Type B pancreatic cell (in vitro differentiated cells): ENCODE measurements around the gene MOB2. TPM values are rescaled to one million over a fixed set of nuclear protein-coding genes. Genes with fewer than 3 reads are reported as not detected.

Source experiments
- DNase-seq: peaks from one replicate; pipeline ENCODE4 v3.0.0; 2021; ENCODE audit warnings: mixed read lengths; ENCODE audit not compliant: unreplicated experiment; ENCODE audit errors: extremely low spot score
- H3K27ac Mint-ChIP-seq: 2 replicates; pipeline ENCODE4 v1.8.0; 2021; ENCODE audit warnings: mild to moderate bottlenecking, mixed read lengths
- H3K27me3 Mint-ChIP-seq: 2 replicates; pipeline ENCODE4 v1.8.0; 2021; ENCODE audit warnings: mixed read lengths
- H3K36me3 Mint-ChIP-seq: 2 replicates; pipeline ENCODE4 v1.8.0; 2021; ENCODE audit warnings: mixed read lengths
- H3K4me1 Mint-ChIP-seq: one replicate; pipeline ENCODE4 v1.8.0; 2021; ENCODE audit warnings: mixed read lengths; ENCODE audit not compliant: unreplicated experiment
- H3K4me3 Mint-ChIP-seq: 2 replicates; pipeline ENCODE4 v1.8.0; 2021; ENCODE audit warnings: mild to moderate bottlenecking, mixed read lengths
- H3K9me3 Mint-ChIP-seq: 2 replicates; pipeline ENCODE4 v1.8.0; 2021; ENCODE audit warnings: mixed read lengths
- CTCF ChIP-seq: fragments of 200-600 bp; sonication (generic); conservative IDR thresholded peaks from 2 replicates; pipeline ENCODE4 v1.5.0; 2021; ENCODE audit warnings: antibody characterized with exemption, mild to moderate bottlenecking
- total RNA-seq: library from RNA; stranded (reverse); gene quantifications from 2 replicates; pipeline ENCODE4 v1.2.1, GENCODE V29; 2021; ENCODE audit warnings: low replicate concordance

Gene MOB2
- total RNA-seq, 1 donor from 2014 or later = 39.6 TPM

GRCh38 chr11:1443737-1444136, 42.8 kb downstream of the MOB2 start:
- no peaks in the 10 kb centered on the region for H3K27me3 Mint-ChIP-seq
- no peaks in the 10 kb centered on the region for H3K36me3 Mint-ChIP-seq
- H3K9me3 Mint-ChIP-seq = no peaks in the 10 kb centered on the region
- TF ChIP-seq CTCF = no peak
- H3K27ac Mint-ChIP-seq = no peak overlapping the region
- DNase-seq = no peak
- no peak overlapping the region for H3K4me3 Mint-ChIP-seq
- no peaks in the 10 kb centered on the region for H3K4me1 Mint-ChIP-seq

GRCh38 chr11:1442807-1443366, 43.7 kb downstream of the MOB2 start:
- DNase-seq = no peak
- no peaks in the 10 kb centered on the region for H3K27me3 Mint-ChIP-seq
- no peak overlapping the region for H3K4me3 Mint-ChIP-seq
- no peak overlapping the region for H3K27ac Mint-ChIP-seq
- no peaks in the 10 kb centered on the region for H3K9me3 Mint-ChIP-seq
- H3K4me1 Mint-ChIP-seq = no peaks in the 10 kb centered on the region
- H3K36me3 Mint-ChIP-seq = no peaks in the 10 kb centered on the region
- no peak for TF ChIP-seq CTCF

GRCh38 chr11:1442163-1442562, 44.4 kb downstream of the MOB2 start:
- Mint-ChIP-seq H3K9me3 (no peaks in the 10 kb centered on the region), H3K27ac (no peak overlapping the region), H3K27me3 (no peaks in the 10 kb centered on the region), H3K4me1 (no peaks in the 10 kb centered on the region), H3K36me3 (no peaks in the 10 kb centered on the region), H3K4me3 (no peak overlapping the region)
- no peak for DNase-seq
- TF ChIP-seq CTCF = no peak

GRCh38 chr11:1440496-1440895, 46.1 kb downstream of the MOB2 start:
- no peaks in the 10 kb centered on the region for H3K36me3 Mint-ChIP-seq
- no peak for TF ChIP-seq CTCF
- DNase-seq = no peak
- H3K4me3 Mint-ChIP-seq = no peak overlapping the region
- no peaks in the 10 kb centered on the region for H3K27me3 Mint-ChIP-seq
- H3K9me3 Mint-ChIP-seq = no peaks in the 10 kb centered on the region
- no peaks in the 10 kb centered on the region for H3K4me1 Mint-ChIP-seq
- no peak overlapping the region for H3K27ac Mint-ChIP-seq

- no peak for DNase-seq
- Mint-ChIP-seq H3K4me1 (no peaks in the 10 kb centered on the region), H3K4me3 (no peak overlapping the region), H3K27me3 (no peaks in the 10 kb centered on the region), H3K9me3 (no peaks in the 10 kb centered on the region), H3K36me3 (no peaks in the 10 kb centered on the region), H3K27ac (no peak overlapping the region)
- no peak for TF ChIP-seq CTCF
Measured at GRCh38 chr11:1440066-1440465, 46.5 kb downstream of the MOB2 start.

- H3K4me1 Mint-ChIP-seq = no peaks in the 10 kb centered on the region
- H3K36me3 Mint-ChIP-seq = no peaks in the 10 kb centered on the region
- DNase-seq = no peak
- TF ChIP-seq CTCF = no peak
- no peak overlapping the region for H3K4me3 Mint-ChIP-seq
- H3K9me3 Mint-ChIP-seq = no peaks in the 10 kb centered on the region
- H3K27me3 Mint-ChIP-seq = no peaks in the 10 kb centered on the region
- H3K27ac Mint-ChIP-seq = no peak overlapping the region
Measured at GRCh38 chr11:1439341-1439740, 47.2 kb downstream of the MOB2 start.
